Hematopoietic multipotent progenitor cell treated with erythropoietin and hydrocortisone succinate and interleukin-3 and kit ligand, for 4 days (in vitro differentiated cells): ENCODE measurements around the gene ZNF316.

Experiments used
- DNase-seq: peaks from one replicate; pipeline ENCODE4 v3.0.0-alpha.2; 2015

Gene ZNF316

GRCh38 chr7:6701860-6702259 is 64.7 kb downstream of the ZNF316 start:
- no peak for DNase-seq
